GM18508 (cell line): ENCODE measurements around the gene SH3YL1.
A peak's percentile ranks its signal among the peaks of the same experiment; 100 is the strongest.

Experiments used
- ATAC-seq: cut with Tn5 transposase; IDR thresholded peaks from one replicate; pipeline ENCODE4 v1.9.1; 2021; ENCODE audit warnings: moderate number of reproducible peaks; ENCODE audit not compliant: insufficient read depth, unreplicated experiment

The SH3YL1 gene

DNA sequence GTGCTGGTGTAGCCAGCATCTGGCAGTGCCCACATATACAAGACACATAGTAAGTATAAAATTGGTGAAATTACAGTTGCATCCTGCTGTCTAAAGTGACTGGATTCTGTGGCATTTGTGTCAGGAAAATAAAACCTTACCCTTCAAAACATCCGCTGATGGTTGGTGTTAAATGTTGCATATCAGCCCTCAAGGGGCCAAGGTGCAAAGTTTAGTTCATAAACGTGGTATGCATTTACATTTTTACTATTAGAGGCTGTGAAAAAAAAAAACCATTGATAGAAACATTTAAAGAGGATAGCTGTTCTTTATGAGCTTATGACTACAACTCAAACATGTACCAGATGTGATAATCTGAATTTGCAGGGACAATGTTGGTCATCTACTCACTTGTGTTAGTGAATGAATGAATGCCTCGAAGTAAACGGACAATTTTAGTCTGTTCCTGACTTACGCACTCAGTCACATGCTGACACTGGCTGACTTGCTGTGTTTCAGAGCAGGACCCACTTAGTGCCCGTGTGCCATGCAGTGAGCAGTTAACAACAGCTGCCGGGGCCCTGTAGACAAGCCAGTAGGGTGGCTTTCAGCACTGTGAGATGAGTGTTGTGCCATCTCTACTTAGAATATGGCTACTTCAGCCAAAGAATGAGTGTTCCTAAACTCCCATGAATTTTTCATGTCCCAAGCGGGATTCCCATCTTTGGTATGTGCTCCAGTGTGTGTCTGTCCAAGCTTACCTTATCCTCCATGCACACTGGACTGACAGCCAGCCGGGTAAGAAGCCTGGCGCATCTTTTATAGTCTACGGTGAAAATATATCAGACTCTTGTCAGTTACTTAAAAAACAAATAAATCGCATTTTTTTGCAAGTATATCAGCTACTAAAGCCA lies 18.8 kb upstream of the SH3YL1 start:
- ATAC-seq, result no peak

- no peak for ATAC-seq
Measured at GRCh38 chr2:281381-281780, 17.5 kb upstream of the SH3YL1 start.

GRCh38 chr2:280650-281110 lies 16.8 kb upstream of the SH3YL1 start:
- no peak for ATAC-seq

GRCh38 chr2:279956-280649 lies 16.3 kb upstream of the SH3YL1 start:
- ATAC-seq, result no peak

DNA sequence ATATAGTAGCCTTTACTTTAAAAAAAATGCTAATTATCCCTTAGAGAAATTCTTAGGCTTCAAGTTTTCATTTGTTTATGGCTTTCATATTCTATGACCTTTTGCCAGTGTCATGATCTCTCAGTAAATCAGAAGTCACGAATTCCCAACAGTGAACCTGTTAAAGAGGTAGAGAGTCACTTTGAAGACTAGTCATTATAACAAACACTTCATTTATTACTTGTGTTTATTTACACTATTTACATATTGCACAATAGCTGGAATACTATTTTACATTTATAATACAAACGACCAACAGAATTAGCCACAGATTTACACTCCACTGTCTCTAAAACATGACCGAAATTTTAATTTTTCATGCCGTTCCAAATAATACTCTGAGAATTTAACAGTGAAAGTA lies 15.5 kb upstream of the SH3YL1 start:
- ATAC-seq, result no peak

- ATAC-seq, result no peak
Measured at GRCh38 chr2:278927-279320, 15.1 kb upstream of the SH3YL1 start.

GRCh38 chr2:278312-278926 lies 14.6 kb upstream of the SH3YL1 start:
- ATAC-seq, result no peak

GRCh38 chr2:275466-275865 lies 11.6 kb upstream of the SH3YL1 start:
- peak; percentile 87 for ATAC-seq

GRCh38 chr2:274503-274902 lies 10.7 kb upstream of the SH3YL1 start:
- no peak for ATAC-seq

DNA sequence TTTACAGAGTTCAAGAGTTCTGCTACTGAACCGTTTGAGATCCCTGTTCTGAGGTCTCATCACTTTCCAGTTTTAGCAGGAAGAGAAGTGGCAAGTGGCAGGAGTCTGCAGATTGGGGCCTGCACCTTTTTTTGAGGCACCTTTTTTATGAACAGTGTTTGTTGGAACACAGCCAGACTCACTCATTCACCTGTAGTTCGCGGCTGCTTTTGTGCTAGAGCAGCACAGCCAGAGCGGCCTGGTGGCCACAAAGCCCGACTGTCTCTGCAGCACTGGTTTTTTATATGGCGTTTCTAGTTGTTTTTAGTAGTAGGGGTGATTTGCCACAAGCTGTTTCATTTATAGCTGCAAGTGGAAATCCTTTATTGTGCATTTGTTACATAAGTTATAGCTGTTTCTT lies 9.5 kb upstream of the SH3YL1 start:
- ATAC-seq, result no peak

- no peak for ATAC-seq
Measured at GRCh38 chr2:271917-272316, 8.1 kb upstream of the SH3YL1 start.

GRCh38 chr2:270861-271260 lies 7.0 kb upstream of the SH3YL1 start:
- ATAC-seq, result no peak

- no peak for ATAC-seq
Measured at GRCh38 chr2:269356-270030, 5.7 kb upstream of the SH3YL1 start.

DNA sequence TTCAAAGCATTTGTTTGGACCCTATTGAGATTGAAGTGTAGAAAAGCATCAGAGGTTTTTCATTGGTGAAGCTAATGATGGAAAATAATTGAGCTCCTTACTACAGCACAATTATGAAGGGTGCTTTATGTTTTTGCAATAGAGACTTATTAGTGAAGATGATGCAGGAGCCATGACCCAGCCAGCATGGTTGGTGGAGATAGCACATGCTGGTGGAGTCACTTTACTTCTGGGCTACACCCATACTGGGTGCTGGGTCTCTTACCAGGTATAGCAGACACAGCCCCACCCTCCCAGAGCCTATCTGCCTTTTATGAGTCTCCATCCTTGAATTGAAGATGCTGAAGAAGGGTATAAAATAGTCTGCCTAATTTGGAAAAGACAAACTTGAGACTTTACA lies 4.5 kb upstream of the SH3YL1 start:
- no peak for ATAC-seq

- ATAC-seq, result peak; percentile 83
Measured at GRCh38 chr2:264493-265468, 949 bp upstream of the SH3YL1 start, which contains the start of gene ACP1. Gene ACP1, plus strand, starts transcription at chr2:264947. Its CDS starts 18 bp downstream, at chr2:264965.

DNA sequence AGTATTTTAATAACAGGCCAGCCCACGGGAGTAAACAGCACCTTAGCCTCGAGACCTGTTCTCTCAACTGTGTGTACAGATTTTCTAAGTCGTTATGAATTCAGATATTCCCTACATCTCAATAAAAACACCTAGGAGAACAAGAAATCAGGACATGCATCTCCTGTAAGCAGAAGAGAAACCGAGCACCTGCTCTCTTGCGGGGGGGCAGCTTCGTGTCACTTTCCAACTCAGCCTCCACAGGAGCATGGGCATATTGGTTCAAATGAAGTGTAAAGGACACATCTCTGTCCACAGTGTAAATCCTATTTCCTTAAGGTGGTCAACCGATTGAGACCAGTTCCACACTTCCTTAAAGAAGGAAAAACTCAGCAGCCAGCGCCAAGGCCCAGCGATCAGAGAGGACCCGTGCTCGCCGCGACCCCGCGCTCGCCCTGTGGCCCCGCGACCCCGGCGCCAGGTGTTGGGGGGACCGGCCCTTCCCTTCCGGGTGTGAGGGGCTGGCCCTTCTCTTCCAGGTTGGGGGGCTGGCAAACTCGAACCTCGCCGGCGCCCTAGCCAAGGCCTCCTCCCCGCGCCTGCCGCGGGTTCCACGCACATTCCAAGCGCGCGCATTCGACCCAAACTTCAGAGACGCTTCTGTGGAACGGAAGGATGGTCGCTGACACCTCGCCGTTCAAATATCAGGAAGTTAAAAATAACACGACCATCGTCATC lies 652 bp downstream of the SH3YL1 start:
- ATAC-seq, result no peak

GRCh38 chr2:262117-262516 lies 1.7 kb downstream of the SH3YL1 start:
- ATAC-seq, result no peak

GRCh38 chr2:260507-261161 lies 3.2 kb downstream of the SH3YL1 start:
- ATAC-seq, result no peak
